SK-N-SH (cell line): Measurements from ENCODE around the gene BAIAP2L2. TPM values are rescaled to one million over a fixed set of nuclear protein-coding genes. Genes with fewer than 3 reads are reported as not detected.

Source experiments
- CTCF ChIA-PET: fragments of 300-600, 350-600 bp; formaldehyde crosslinking; extraction: SDS; loops from one replicate; lab custom pipeline; 2021; lab: Yijun Ruan, JAX
- POLR2A ChIA-PET: fragments of 350-600 bp; sonication (Branson Sonifier 250); formaldehyde crosslinking; extraction: SDS; loops from one replicate; lab custom pipeline; 2020; ENCODE audit warnings: antibody characterized with exemption, inconsistent platforms; lab: Yijun Ruan, JAX
- DNase-seq: peaks from one replicate; pipeline ENCODE4 v3.0.0; 2012
- H2AFZ ChIP-seq: fragments of 200-600 bp; sonication (generic); 2 replicates; pipeline ENCODE4 v1.8.1; 2016; ENCODE audit warnings: antibody characterized with exemption, mild to moderate bottlenecking, low read depth
- H3F3A ChIP-seq: fragments of 200-600 bp; sonication (generic); replicated peaks from 2 replicates; pipeline ENCODE3; 2016; ENCODE audit warnings: antibody characterized with exemption, mild to moderate bottlenecking; ENCODE audit not compliant: insufficient read depth
- H3K27ac ChIP-seq, 2 experiments: fragments of 200-500 bp in 1 of 2; fragments of 200-600 bp in 1 of 2; sonication (Bioruptor generic) in 1 of 2; sonication (generic), shearing (Covaris generic) in 1 of 2; 2 replicates each; pipeline versions ENCODE4 v1.5.1 to v1.6.1; 2014 to 2016; ENCODE audit warnings: low read depth in 2 of 2, inconsistent platforms in 1 of 2, low read length in 1 of 2, mild to moderate bottlenecking in 1 of 2, mixed read lengths in 1 of 2
- H3K27me3 ChIP-seq: fragments of 200-600 bp; sonication (generic), shearing (Covaris generic); 2 replicates; pipeline ENCODE4 v1.6.1; 2016; ENCODE audit warnings: mixed run types; ENCODE audit not compliant: insufficient read depth
- H3K36me3 ChIP-seq, 2 experiments: fragments of 200-500 bp in 1 of 2; fragments of 200-600 bp in 1 of 2; sonication (Bioruptor generic) in 1 of 2; sonication (generic) in 1 of 2; replicated peaks in 1 of 2; 2 replicates each; pipeline versions ENCODE3 to v1.5.1; 2014 to 2016; ENCODE audit warnings: low read length in 1 of 2, mild to moderate bottlenecking in 1 of 2; ENCODE audit not compliant: insufficient read depth in 2 of 2, control insufficient read depth in 1 of 2
- H3K4me1 ChIP-seq, 2 experiments: fragments of 200-500 bp in 1 of 2; fragments of 200-600 bp in 1 of 2; sonication (Bioruptor generic) in 1 of 2; sonication (generic), shearing (Covaris generic) in 1 of 2; 2 replicates each; pipeline versions ENCODE4 v1.5.1 to v1.6.1; 2014 to 2016; ENCODE audit warnings: low read depth in 1 of 2, low read length in 1 of 2, mixed run types in 1 of 2; ENCODE audit not compliant: insufficient read depth in 2 of 2, control insufficient read depth in 1 of 2
- H3K4me2 ChIP-seq: fragments of 200-600 bp; sonication (generic), shearing (Covaris generic); 2 replicates; pipeline ENCODE4 v1.6.1; 2017; ENCODE audit warnings: mixed run types
- H3K4me3 ChIP-seq, 2 experiments: fragments of 200-500 bp in 1 of 2; fragments of 200-600 bp in 1 of 2; sonication (Bioruptor generic) in 1 of 2; sonication (generic), shearing (Covaris generic) in 1 of 2; 2 replicates each; pipeline versions ENCODE4 v1.5.1 to v1.8.1; 2014 to 2016; ENCODE audit warnings: low read depth in 2 of 2, inconsistent platforms in 1 of 2, low read length in 1 of 2, mild to moderate bottlenecking in 1 of 2, mixed read lengths in 1 of 2, moderate library complexity in 1 of 2
- H3K79me2 ChIP-seq: fragments of 200-600 bp; sonication (generic); 2 replicates; pipeline ENCODE4 v1.8.1; 2017; ENCODE audit warnings: mild to moderate bottlenecking; ENCODE audit not compliant: insufficient read depth
- H3K9ac ChIP-seq: fragments of 200-600 bp; sonication (generic); 2 replicates; pipeline ENCODE4 v1.6.1; 2017; ENCODE audit warnings: mixed run types
- H3K9me2 ChIP-seq: fragments of 200-600 bp; sonication (generic); 2 replicates; pipeline ENCODE4 v1.6.1; 2017; ENCODE audit warnings: mixed run types
- H3K9me3 ChIP-seq: fragments of 200-600 bp; sonication (generic); 2 replicates; pipeline ENCODE4 v1.6.1; 2017; ENCODE audit warnings: mixed run types, mild to moderate bottlenecking, moderate library complexity
- H4K20me1 ChIP-seq: fragments of 200-600 bp; sonication (generic); 2 replicates; pipeline ENCODE4 v1.6.1; 2017; ENCODE audit warnings: mild to moderate bottlenecking, mixed run types; ENCODE audit not compliant: insufficient read depth
- CHD2 ChIP-seq: fragments of 150-350 bp; IDR thresholded peaks from 2 replicates; pipeline ENCODE4 v1.6.1; 2018; ENCODE audit warnings: low read length; ENCODE audit not compliant: partially characterized antibody
- EZH2phosphoT487 ChIP-seq: fragments of 200-600 bp; sonication (generic); IDR thresholded peaks from 2 replicates; pipeline ENCODE4 v1.6.1; 2017; ENCODE audit warnings: low read depth, mixed run types, mild to moderate bottlenecking, antibody characterized with exemption, moderate library complexity, borderline replicate concordance
- FOSL2 ChIP-seq: IDR thresholded peaks from 2 replicates; pipeline ENCODE4 v1.4.0; 2012; ENCODE audit warnings: low read depth, mild to moderate bottlenecking, moderate library complexity, borderline replicate concordance
- FOXJ3 ChIP-seq: sonication (generic); formaldehyde crosslinking; IDR thresholded peaks from 2 replicates; pipeline ENCODE4 v1.5.1; 2020; ENCODE audit warnings: mild to moderate bottlenecking, missing genetic modification reagents
- FOXM1 ChIP-seq: IDR thresholded peaks from 2 replicates; pipeline ENCODE4 v1.4.0; 2012; ENCODE audit warnings: low read depth, mild to moderate bottlenecking
- GABPA ChIP-seq: IDR thresholded peaks from 2 replicates; pipeline ENCODE4 v1.4.0; 2012; ENCODE audit warnings: low read depth, mild to moderate bottlenecking
- GATA2 ChIP-seq: sonication (generic); formaldehyde crosslinking; IDR thresholded peaks from 2 replicates; pipeline ENCODE4 v1.5.0; 2020; ENCODE audit warnings: mild to moderate bottlenecking, missing genetic modification reagents
- JUND ChIP-seq: IDR thresholded peaks from 2 replicates; pipeline ENCODE4 v1.4.0; 2012
- MXI1 ChIP-seq: IDR thresholded peaks from 2 replicates; pipeline ENCODE4 v1.6.1; 2012; ENCODE audit warnings: mild to moderate bottlenecking, low read depth, low read length, improper control_type of control experiment
- NFIC ChIP-seq: IDR thresholded peaks from 2 replicates; pipeline ENCODE4 v1.4.0; 2012; ENCODE audit warnings: borderline replicate concordance
- RCOR1 ChIP-seq: fragments of 150-350 bp; IDR thresholded peaks from 2 replicates; pipeline ENCODE4 v1.6.1; 2017; ENCODE audit warnings: antibody characterized with exemption, low read length
- REST ChIP-seq: IDR thresholded peaks from 2 replicates; pipeline ENCODE4 v1.6.1; 2012; ENCODE audit warnings: mild to moderate bottlenecking, low read depth, low read length, moderate library complexity
- RFX5 ChIP-seq: IDR thresholded peaks from 2 replicates; pipeline ENCODE4 v1.6.1; 2012; ENCODE audit warnings: mild to moderate bottlenecking, improper control_type of control experiment, low read length
- RXRA ChIP-seq: IDR thresholded peaks from 2 replicates; pipeline ENCODE4 v1.4.0; 2012; ENCODE audit warnings: low read depth, mild to moderate bottlenecking, borderline replicate concordance
- SMC3 ChIP-seq: IDR thresholded peaks from 2 replicates; pipeline ENCODE4 v1.6.1; 2012; ENCODE audit warnings: low read depth, low read length, improper control_type of control experiment
- TAF1 ChIP-seq: IDR thresholded peaks from 2 replicates; pipeline ENCODE4 v1.6.1; 2012; ENCODE audit warnings: low read depth, mild to moderate bottlenecking, low read length, moderate library complexity, borderline replicate concordance
- USF2 ChIP-seq: fragments of 150-350 bp; IDR thresholded peaks from 2 replicates; pipeline ENCODE4 v1.6.1; 2017; ENCODE audit warnings: antibody characterized with exemption, low read length, low read depth, borderline replicate concordance
- WGBS: methylation state at CpG from one replicate; pipeline ENCODE4 v1.1.6; 2017; ENCODE audit warnings: low lambda C conversion rate; 5-methylcytosine and 5-hydroxymethylcytosine counted together
- polyA plus RNA-seq, 3 experiments: library from polyadenylated mRNA; depleted of rRNA; stranded (reverse); fragments of >200 nt; gene quantifications; 2 replicates each; pipeline ENCODE4 v1.2.3, GENCODE V29; 2012
- TF ChIP-seq, protein P1 (sequence below): fragments of 200-600 bp; sonication (generic); IDR thresholded peaks from 2 replicates; pipeline ENCODE4 v1.6.1; 2017; ENCODE audit warnings: antibody characterized with exemption, mild to moderate bottlenecking, moderate library complexity
- TF ChIP-seq, protein P2 (sequence below): IDR thresholded peaks from 2 replicates; pipeline ENCODE4 v1.4.0; 2012; ENCODE audit warnings: low read depth, borderline replicate concordance

Gene BAIAP2L2
- polyA plus RNA-seq, 1 of the 3 experiments (the other 2 are of a cell fraction): 0.16 TPM

- Histone ChIP-seq H3K4me2 (no peak overlapping the region), H3K36me3 (no peaks in the 10 kb centered on the region), H3K9me2 (no peaks in the 10 kb centered on the region), H2AFZ (no peak overlapping the region), H3F3A (no peaks in the 10 kb centered on the region), H3K4me3 (no peak overlapping the region), H3K79me2 (no peaks in the 10 kb centered on the region), H3K9ac (no peak overlapping the region), H3K9me3 (no peaks in the 10 kb centered on the region), H3K27me3 (no peaks in the 10 kb centered on the region), H4K20me1 (no peaks in the 10 kb centered on the region), H3K4me1 (no peaks in the 10 kb centered on the region), H3K27ac (no peak overlapping the region)
- ChIA-PET POLR2A (no interaction called here), CTCF (interaction anchor here (3.8 kb wide), 1 partner anchor 11 kb away, joined by 17 read pairs; no protein-coding TSS in a partner anchor)
- TF ChIP-seq RCOR1 (no peak), RFX5 (no peak), FOXM1 (no peak), FOXJ3 (CRISPR knock-in tag) (no peak), GATA2 (CRISPR knock-in tag) (no peak), MXI1 (no peak), GABPA (no peak), FOSL2 (no peak), SMC3 (no peak), REST (no peak), EZH2phosphoT487 (no peak), RXRA (no peak), TAF1 (no peak), JUND (no peak), USF2 (no peak), CHD2 (no peak), NFIC (no peak)
- TF ChIP-seq, protein P1, sequence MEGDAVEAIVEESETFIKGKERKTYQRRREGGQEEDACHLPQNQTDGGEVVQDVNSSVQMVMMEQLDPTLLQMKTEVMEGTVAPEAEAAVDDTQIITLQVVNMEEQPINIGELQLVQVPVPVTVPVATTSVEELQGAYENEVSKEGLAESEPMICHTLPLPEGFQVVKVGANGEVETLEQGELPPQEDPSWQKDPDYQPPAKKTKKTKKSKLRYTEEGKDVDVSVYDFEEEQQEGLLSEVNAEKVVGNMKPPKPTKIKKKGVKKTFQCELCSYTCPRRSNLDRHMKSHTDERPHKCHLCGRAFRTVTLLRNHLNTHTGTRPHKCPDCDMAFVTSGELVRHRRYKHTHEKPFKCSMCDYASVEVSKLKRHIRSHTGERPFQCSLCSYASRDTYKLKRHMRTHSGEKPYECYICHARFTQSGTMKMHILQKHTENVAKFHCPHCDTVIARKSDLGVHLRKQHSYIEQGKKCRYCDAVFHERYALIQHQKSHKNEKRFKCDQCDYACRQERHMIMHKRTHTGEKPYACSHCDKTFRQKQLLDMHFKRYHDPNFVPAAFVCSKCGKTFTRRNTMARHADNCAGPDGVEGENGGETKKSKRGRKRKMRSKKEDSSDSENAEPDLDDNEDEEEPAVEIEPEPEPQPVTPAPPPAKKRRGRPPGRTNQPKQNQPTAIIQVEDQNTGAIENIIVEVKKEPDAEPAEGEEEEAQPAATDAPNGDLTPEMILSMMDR: no peak
- TF ChIP-seq, protein P2, sequence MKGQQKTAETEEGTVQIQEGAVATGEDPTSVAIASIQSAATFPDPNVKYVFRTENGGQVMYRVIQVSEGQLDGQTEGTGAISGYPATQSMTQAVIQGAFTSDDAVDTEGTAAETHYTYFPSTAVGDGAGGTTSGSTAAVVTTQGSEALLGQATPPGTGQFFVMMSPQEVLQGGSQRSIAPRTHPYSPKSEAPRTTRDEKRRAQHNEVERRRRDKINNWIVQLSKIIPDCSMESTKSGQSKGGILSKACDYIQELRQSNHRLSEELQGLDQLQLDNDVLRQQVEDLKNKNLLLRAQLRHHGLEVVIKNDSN: no peak
- DNase-seq: no peak
- 86% methylated on average over 2 of the region's 11 CpGs for WGBS
These were observed 15.3 kb upstream of the BAIAP2L2 start for GRCh38 chr22:38125751-38126201.
